Activated CD8-positive, alpha-beta memory T cell treated with anti-CD3 and anti-CD28 coated beads for 4 hours (primary cell): ENCODE results near the gene SPIRE1.
"Not testable (repeated sequence)": the region's sequence is repeated elsewhere in the genome, so short reads cannot be mapped to it uniquely, and the experiment has no call there.

Experiments used
- DNase-seq, 2 donors: peaks; one replicate each; pipeline ENCODE4 v3.0.0-alpha.2; 2020; ENCODE audit warnings: low read depth in 2 of 2

SPIRE1 gene

GRCh38 chr18:12485479-12486105, 172.3 kb downstream of the SPIRE1 start:
- DNase-seq = no peak

- DNase-seq = not testable (repeated sequence)
These were observed 176.0 kb downstream of the SPIRE1 start for GRCh38 chr18:12481915-12482314.

- DNase-seq = no peak
These were observed 177.9 kb downstream of the SPIRE1 start for GRCh38 chr18:12479982-12480381.

- no peak for DNase-seq
These were observed 178.4 kb downstream of the SPIRE1 start for GRCh38 chr18:12479536-12479935.

GRCh38 chr18:12478269-12479047, 179.4 kb downstream of the SPIRE1 start:
- DNase-seq = no peak

GRCh38 chr18:12477606-12478005, 180.3 kb downstream of the SPIRE1 start:
- DNase-seq = no peak

GRCh38 chr18:12476955-12477354, 181.0 kb downstream of the SPIRE1 start:
- DNase-seq = no peak

- no peak for DNase-seq
These were observed 183.0 kb downstream of the SPIRE1 start for GRCh38 chr18:12474876-12475275.

GRCh38 chr18:12474146-12474545, 183.8 kb downstream of the SPIRE1 start:
- DNase-seq = no peak

GRCh38 chr18:12470382-12471075, 187.4 kb downstream of the SPIRE1 start:
- no peak for DNase-seq

GRCh38 chr18:12468445-12468844, 189.5 kb downstream of the SPIRE1 start:
- DNase-seq = no peak

- DNase-seq = no peak
These were observed 193.2 kb downstream of the SPIRE1 start for GRCh38 chr18:12464731-12465130.

- DNase-seq = no peak
These were observed 194.7 kb downstream of the SPIRE1 start for GRCh38 chr18:12463191-12463590.

GRCh38 chr18:12462242-12462641, 195.7 kb downstream of the SPIRE1 start:
- no peak for DNase-seq

GRCh38 chr18:12461326-12461725, 196.6 kb downstream of the SPIRE1 start:
- no peak for DNase-seq

- DNase-seq = no peak
These were observed 197.0 kb downstream of the SPIRE1 start for GRCh38 chr18:12460874-12461273.

GRCh38 chr18:12458771-12459170, 199.1 kb downstream of the SPIRE1 start:
- no peak for DNase-seq

GRCh38 chr18:12456441-12456840, 201.5 kb downstream of the SPIRE1 start:
- DNase-seq = no peak

GRCh38 chr18:12455496-12455895, 202.4 kb downstream of the SPIRE1 start:
- no peak for DNase-seq

- no peak for DNase-seq
These were observed 205.1 kb downstream of the SPIRE1 start for GRCh38 chr18:12452784-12453183.

GRCh38 chr18:12451428-12451827, 206.5 kb downstream of the SPIRE1 start:
- no peak for DNase-seq

- DNase-seq = no peak
These were observed 208.7 kb downstream of the SPIRE1 start for GRCh38 chr18:12449051-12449785.
